ENCODE measurements around the gene GPR27. TPM values are rescaled to one million over a fixed set of nuclear protein-coding genes. Genes with fewer than 3 reads are reported as not detected.

The GPR27 gene
- polyA plus RNA-seq, 1 donor from 2014 or later, result 0.11 TPM

DNA sequence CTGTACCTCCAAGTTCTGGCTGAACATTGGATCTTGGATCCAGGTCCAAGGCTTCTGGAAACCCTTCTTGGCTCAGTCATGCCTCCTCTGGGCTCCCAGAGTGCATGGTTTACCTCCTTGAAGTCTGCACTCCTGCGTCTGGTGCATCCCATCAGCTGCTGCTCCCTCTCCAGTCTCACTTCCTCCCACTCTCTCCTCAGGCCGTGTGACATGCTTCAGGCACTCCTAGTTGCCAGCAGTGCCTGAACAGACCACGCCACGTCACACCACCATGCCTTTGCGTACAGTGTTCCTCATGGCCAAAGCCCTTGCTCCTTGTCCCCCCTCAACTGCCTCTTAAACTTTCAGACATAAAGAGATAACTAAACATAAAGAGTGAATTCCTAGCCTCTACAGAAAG, 5.7 kb downstream of the GPR27 start:
- H3K4me3 Mint-ChIP-seq, result peak overlapping the region in 1 of 4 donors; percentile 20
- H3K4me1 Mint-ChIP-seq, result peaks cover 3 to 4% (median 4%) of the 10 kb centered on the region in 3 donors
- H3K27me3 Mint-ChIP-seq, result peaks cover 38% of the 10 kb centered on the region
- H3K36me3 Mint-ChIP-seq, result peaks cover 2% of the 10 kb centered on the region
- no peak overlapping the region for H3K27ac Mint-ChIP-seq
- peaks cover 0 to 2% (median 0%) of the 10 kb centered on the region in 3 donors for H3K9me3 Mint-ChIP-seq

DNA sequence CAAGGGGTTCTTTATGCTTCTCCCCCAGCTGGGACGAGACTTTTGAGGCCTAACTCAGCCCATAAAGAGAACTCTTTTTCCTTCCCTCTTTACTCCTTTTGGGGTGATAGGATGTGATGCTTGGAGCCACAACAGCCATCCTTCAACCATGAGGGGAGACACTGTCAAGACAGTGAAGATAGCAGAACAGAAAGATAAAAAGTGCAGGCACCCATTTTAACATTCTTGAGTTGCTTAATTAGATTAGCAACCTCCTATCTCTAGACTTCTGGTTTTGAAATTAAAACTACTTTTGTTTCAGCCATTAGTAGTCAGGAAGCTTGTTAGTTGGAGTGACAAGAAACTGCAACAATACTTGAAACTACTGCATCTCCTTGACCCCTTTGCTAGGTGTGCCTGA, 6.5 kb downstream of the GPR27 start:
- Mint-ChIP-seq H3K27me3 (peaks cover 34% of the 10 kb centered on the region), H3K27ac (no peak overlapping the region), H3K4me1 (peaks cover 2 to 3% (median 2%) of the 10 kb centered on the region in 3 donors), H3K4me3 (no peak overlapping the region), H3K9me3 (peaks cover 0 to 2% (median 0%) of the 10 kb centered on the region in 3 donors), H3K36me3 (peaks cover 2% of the 10 kb centered on the region)

DNA sequence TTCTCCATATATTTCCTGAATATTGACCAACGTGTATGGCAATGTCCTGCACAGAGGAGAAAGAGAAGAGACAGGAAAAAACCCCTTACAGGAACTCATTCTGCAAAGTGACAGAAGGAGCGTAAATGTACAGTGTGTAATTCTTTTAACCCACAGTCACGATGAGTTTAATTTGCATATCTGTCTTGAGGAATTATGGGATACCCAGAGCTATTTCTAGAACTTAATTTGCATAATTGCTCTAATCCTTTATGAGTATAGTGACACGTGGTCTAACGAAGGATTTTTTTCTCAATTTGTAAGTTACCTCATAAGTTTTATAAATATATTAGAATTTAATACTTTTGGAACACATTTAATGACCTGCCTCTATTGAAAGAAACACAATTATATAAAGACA, 9.8 kb downstream of the GPR27 start:
- H3K4me3 Mint-ChIP-seq, result no peak overlapping the region
- H3K27ac Mint-ChIP-seq, result no peak overlapping the region
- H3K27me3 Mint-ChIP-seq, result peaks cover 23% of the 10 kb centered on the region
- peaks cover 0 to 5% (median 0%) of the 10 kb centered on the region in 3 donors for H3K9me3 Mint-ChIP-seq
- H3K36me3 Mint-ChIP-seq, result peaks cover 1% of the 10 kb centered on the region
- peaks cover 0 to 1% (median 0%) of the 10 kb centered on the region in 3 donors for H3K4me1 Mint-ChIP-seq

DNA sequence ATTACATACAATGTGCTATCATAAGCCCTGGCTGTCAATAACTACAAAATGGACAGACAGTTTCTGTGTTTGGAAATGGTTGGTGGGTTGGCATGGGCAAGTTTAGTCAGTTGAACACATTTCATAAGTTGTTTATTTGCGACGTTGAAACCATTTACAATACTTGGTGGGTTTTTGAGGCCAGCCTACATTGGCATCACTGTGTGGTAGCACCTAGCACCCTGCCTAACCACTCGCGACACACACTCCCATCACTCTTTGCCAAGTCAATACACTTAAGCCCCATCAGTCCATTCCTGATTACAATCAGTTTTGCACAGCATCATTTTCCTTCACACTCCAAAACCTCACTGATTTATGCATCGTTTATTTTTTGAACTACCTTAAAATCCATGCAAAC, 17.5 kb downstream of the GPR27 start:
- no peaks in the 10 kb centered on the region for H3K9me3 Mint-ChIP-seq
- H3K27ac Mint-ChIP-seq, result no peak overlapping the region
- H3K4me3 Mint-ChIP-seq, result no peak overlapping the region
- H3K27me3 Mint-ChIP-seq, result peaks cover 4% of the 10 kb centered on the region
- H3K36me3 Mint-ChIP-seq, result no peaks in the 10 kb centered on the region
- H3K4me1 Mint-ChIP-seq, result no peaks in the 10 kb centered on the region

DNA sequence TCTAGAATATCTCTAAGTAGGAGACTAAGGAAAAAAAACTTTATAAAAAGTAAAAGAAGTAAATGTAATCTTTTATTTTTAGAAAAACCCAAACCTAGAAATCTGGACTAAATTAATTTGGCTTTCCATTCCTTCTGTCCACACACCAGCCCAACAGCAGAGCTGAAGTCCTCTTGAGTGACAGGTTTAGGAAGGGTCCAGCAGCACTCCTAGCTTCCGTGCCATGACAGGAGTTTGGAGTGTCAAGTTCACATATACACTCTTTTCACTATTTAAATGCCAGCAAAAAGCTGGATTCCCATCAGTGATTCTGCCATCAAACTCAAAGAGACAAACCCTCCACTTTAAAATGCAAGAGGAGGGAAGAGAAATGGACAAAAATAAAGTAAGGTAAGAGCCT, 18.2 kb downstream of the GPR27 start:
- Mint-ChIP-seq H3K4me3 (no peak overlapping the region), H3K4me1 (no peaks in the 10 kb centered on the region), H3K9me3 (no peaks in the 10 kb centered on the region), H3K27me3 (peaks cover 10% of the 10 kb centered on the region), H3K36me3 (no peaks in the 10 kb centered on the region), H3K27ac (no peak overlapping the region)

DNA sequence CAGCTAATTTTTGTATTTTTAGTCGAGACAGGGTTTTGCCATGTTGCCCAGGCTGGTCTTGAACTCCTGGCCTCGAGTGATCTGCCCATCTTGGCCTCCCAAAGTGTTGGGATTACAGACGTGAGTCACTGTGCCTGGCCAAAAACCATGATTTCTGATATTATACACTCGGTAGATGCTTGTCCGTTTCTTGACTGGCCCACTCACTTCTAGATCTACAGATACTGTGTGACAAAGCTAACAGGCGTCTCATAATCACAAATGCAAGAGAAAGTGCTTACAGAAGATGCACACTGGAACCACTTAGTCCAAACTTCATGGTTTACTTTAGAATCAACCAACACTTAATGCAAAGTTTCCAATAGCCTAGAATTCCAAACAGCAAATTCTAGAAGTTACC, 22.9 kb downstream of the GPR27 start:
- Mint-ChIP-seq H3K27ac (no peak overlapping the region), H3K36me3 (no peaks in the 10 kb centered on the region), H3K4me1 (no peaks in the 10 kb centered on the region), H3K4me3 (no peak overlapping the region), H3K27me3 (peaks cover 12% of the 10 kb centered on the region), H3K9me3 (no peaks in the 10 kb centered on the region)

DNA sequence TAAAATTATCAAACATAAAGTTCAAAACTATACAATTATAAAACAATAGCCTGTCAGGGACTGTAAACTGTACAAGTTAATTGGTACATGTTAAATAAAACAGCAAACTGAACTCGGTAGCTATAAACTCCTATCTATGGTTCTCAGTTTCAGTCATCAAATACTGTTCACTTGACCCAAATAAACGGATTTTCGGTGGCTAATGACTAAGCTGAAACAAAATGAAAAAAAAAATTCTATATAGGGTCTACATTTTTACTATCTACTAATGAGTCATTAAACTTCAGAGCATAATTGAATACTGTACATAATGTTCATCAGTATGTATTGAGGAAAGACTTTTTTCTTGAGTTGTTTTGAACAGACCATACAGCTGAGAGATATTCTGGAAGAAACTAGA, 24.7 kb downstream of the GPR27 start:
- Mint-ChIP-seq H3K36me3 (no peaks in the 10 kb centered on the region), H3K4me1 (no peaks in the 10 kb centered on the region), H3K27ac (no peak overlapping the region), H3K9me3 (no peaks in the 10 kb centered on the region), H3K27me3 (peaks cover 18% of the 10 kb centered on the region), H3K4me3 (no peak overlapping the region)

DNA sequence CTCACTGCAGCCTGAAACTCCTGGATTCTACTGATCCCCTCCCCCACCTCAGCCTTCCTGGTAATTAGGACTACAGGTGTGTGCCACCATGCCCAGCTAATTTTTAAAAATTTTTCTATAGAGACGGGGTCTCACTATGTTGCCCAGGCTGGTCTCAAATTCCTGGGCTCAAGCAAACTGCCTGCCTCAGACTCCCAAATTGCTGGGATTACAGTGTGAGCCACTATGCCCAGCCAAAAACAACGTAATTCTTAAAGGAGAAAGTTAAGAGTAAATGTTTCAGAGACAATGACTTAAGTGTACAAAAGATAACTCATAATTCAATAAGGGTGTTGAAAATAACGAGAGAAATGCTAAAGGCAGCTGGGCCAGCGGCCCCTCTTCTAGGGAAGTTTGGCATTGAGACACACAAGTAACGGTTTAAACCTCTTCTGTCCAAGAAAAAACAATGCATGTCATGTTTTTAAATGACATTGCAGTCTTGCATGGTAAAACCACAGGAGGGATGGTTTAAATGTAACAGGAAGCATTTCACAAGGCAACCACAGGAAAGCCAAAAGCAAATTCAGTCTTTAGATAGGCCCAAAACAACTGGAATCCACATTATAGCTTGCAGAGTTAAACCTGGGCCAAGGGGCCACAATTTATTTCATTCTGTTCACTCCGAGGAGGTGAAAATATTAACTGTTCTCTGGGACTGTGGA, 26.2 kb downstream of the GPR27 start:
- Mint-ChIP-seq H3K4me1 (peaks cover 4 to 8% (median 4%) of the 10 kb centered on the region in 3 donors), H3K27ac (no peak overlapping the region), H3K36me3 (no peaks in the 10 kb centered on the region), H3K4me3 (no peak overlapping the region), H3K9me3 (no peaks in the 10 kb centered on the region), H3K27me3 (peaks cover 29% of the 10 kb centered on the region)

DNA sequence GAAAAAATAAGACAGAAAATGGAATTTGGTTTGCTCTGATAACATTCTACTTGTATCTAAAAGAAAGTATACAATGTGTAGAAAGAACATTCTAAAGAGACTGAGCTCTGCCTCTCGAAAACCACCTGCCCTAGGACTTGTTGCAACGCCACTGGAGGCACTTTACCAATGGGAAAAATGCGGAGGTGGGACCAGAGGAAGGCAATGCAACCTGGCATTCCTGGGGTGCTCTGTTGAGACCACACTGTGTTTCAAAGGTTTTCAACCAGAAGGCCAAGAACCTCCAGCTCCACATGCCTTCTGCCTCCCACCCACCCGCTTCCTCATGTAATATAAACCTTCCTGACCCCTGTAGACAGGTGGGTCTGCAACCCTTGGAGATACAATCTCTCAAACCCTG, 26.8 kb downstream of the GPR27 start:
- no peaks in the 10 kb centered on the region for H3K36me3 Mint-ChIP-seq
- H3K4me3 Mint-ChIP-seq, result no peak overlapping the region
- H3K4me1 Mint-ChIP-seq, result peaks cover 4 to 11% (median 7%) of the 10 kb centered on the region in 3 donors
- H3K27ac Mint-ChIP-seq, result no peak overlapping the region
- H3K27me3 Mint-ChIP-seq, result peaks cover 32% of the 10 kb centered on the region
- no peaks in the 10 kb centered on the region for H3K9me3 Mint-ChIP-seq

DNA sequence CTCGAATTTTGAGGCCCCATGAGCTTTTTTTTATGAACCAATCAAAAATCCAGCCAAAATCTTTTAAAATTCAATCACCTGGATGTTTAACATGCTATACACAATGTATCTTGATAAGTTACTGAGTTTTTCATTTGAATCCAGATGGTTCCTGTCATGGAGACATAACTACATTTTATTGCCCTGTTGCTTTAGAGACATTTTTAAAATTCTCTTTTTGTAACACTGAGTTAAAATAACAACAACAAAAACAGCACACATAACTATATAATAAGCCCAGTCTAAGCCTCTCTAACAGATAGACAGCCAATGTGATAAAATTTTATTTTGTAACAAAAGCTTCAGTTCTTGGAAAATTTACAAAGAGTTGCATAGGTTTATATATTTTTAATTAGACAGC, 29.5 kb downstream of the GPR27 start:
- H3K27ac Mint-ChIP-seq, result no peak overlapping the region
- no peak overlapping the region for H3K4me3 Mint-ChIP-seq
- peaks cover 4 to 16% (median 14%) of the 10 kb centered on the region in 3 donors for H3K4me1 Mint-ChIP-seq
- H3K9me3 Mint-ChIP-seq, result no peaks in the 10 kb centered on the region
- H3K27me3 Mint-ChIP-seq, result peaks cover 39% of the 10 kb centered on the region
- H3K36me3 Mint-ChIP-seq, result no peaks in the 10 kb centered on the region

DNA sequence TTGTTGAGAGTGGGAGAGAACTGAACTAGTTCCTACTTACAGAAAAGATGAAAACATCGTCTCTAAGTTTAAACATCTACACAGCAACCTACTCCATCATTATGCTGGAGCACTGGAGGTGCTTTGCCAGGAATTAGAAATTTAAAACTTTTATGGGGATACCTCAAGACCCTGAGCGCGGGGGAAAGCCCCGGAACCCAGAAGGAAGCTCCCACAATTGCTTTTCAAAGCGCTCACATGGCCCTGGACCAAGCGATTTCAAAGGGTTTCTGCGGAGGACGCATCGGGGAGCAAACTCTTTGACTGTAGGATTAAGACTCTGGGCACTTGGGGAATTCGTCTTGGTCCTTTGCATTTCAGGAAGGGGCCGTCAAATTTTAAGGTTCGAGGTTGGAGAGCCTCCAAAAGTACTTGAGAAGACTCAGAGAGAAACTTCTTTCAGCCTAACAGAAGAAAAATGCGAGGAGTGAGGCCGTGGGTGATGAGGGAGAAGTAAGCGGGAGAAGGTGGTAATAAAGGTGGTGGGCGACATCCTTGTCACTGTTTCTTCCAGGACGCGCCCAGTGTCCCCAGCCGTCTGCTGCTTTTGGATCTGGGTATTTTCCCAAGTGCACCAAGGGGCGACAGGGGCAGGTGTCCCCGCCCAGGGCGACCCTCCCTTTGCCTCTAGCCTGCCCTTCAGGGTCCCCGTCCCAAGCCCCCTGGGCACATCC, 30.7 kb downstream of the GPR27 start:
- no peak overlapping the region for H3K27ac Mint-ChIP-seq
- H3K4me3 Mint-ChIP-seq, result peak overlapping the region; percentile 8 to 76 (median 65)
- H3K4me1 Mint-ChIP-seq, result peaks cover 4 to 16% (median 14%) of the 10 kb centered on the region in 3 donors
- H3K27me3 Mint-ChIP-seq, result peaks cover 37% of the 10 kb centered on the region
- H3K9me3 Mint-ChIP-seq, result no peaks in the 10 kb centered on the region
- no peaks in the 10 kb centered on the region for H3K36me3 Mint-ChIP-seq

DNA sequence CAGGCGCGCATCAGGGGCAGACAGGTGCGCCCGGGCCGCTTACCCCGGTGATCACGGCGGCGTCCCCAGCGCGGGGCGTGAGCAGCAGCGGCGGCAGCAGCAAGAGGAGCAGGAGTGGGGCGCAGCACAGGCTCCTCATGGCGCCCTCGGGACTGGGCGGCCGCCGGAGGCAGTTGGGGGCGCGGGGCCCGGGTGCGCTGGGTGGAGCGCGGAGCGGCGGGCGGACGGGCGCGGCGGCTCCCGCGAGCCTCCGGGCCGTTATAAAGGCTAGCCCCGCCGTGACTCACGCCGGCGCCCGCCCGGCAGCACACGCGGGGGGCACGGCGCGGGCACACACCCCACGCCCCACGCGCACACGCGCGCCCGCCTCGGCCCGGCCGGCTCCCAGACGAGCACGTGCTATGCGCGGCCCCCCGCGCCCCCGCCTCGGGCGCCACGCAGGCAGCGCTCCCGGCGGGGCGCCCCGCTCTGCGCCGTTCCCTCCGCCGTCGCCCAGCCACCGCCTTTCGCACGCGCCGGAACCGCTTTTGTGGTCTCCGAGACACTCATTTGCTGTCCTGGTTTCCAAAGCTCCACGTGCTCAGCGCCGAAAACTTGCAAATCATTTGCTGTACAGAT, 31.4 kb downstream of the GPR27 start, which contains the start of gene PROK2:
Gene PROK2, minus strand, starts transcription at position 235 of the 618 bp plus-strand sequence. Its CDS starts 96 bp downstream, at position 139.
- Mint-ChIP-seq H3K36me3 (no peaks in the 10 kb centered on the region), H3K4me1 (peaks cover 4 to 16% (median 14%) of the 10 kb centered on the region in 3 donors), H3K27me3 (peaks cover 36% of the 10 kb centered on the region), H3K9me3 (no peaks in the 10 kb centered on the region), H3K4me3 (peak within 1 kb of the TSS; percentile 32 to 84 (median 69)), H3K27ac (peak within 1 kb of the TSS in 1 of 3 donors; percentile 10)

DNA sequence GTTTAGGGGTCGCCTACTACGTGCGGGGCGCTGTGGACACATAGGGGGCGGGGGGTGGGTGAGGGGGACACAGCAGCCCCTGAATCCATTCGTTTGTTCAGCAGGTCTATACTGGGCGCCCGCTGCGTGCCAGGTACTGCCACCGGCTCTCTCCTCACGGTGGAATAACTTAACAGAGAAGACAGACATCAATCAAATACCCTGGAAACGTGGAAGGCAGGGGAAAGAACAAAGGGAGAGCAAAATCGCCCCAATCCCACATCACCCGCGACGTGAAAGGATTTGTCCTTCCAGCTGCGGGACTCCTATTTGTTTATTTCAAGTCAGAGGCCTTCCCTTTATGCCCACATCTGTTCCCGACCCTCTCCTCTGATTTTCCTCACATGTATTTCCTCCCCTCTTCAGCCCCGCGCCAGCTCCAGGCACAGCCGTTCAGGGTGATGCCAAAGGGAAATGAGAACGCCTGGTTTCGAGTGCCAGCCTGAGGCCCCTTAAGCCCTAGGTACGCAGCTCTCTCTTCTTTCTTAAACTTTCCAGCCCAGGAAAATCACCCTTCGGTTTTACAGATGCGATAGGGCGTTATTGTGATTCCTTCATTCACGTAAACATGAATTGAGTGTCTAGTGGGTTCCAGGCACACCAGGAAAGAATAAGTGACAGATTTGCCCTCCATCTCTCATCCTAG, 32.0 kb downstream of the GPR27 start:
- Mint-ChIP-seq H3K9me3 (no peaks in the 10 kb centered on the region), H3K27ac (peak overlapping the region in 1 of 3 donors; percentile 10), H3K36me3 (no peaks in the 10 kb centered on the region), H3K4me3 (peak overlapping the region in 3 of 4 donors; percentile 32 to 84 (median 78)), H3K4me1 (peaks cover 4 to 16% (median 14%) of the 10 kb centered on the region in 3 donors), H3K27me3 (peaks cover 36% of the 10 kb centered on the region)

DNA sequence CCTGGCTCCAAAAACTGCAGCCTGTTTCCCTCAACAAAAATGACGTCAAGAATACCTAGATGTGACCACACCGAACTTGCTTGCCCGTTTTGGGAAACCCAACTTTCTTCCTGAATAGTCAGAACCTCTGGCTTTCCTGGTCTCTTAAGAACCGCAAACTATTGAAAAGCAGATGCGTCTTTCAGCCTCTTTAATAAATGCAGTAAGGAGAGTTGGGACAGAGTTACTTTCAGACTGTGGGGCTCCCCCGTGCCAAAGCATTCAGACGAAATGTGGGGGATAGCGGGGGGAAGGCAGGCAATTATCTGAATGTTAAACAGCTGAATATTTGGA, 32.5 kb downstream of the GPR27 start:
- Mint-ChIP-seq H3K27me3 (peaks cover 37% of the 10 kb centered on the region), H3K4me3 (no peak overlapping the region), H3K4me1 (peaks cover 4 to 16% (median 14%) of the 10 kb centered on the region in 3 donors), H3K9me3 (no peaks in the 10 kb centered on the region), H3K27ac (peak overlapping the region in 1 of 3 donors; percentile 10), H3K36me3 (no peaks in the 10 kb centered on the region)

DNA sequence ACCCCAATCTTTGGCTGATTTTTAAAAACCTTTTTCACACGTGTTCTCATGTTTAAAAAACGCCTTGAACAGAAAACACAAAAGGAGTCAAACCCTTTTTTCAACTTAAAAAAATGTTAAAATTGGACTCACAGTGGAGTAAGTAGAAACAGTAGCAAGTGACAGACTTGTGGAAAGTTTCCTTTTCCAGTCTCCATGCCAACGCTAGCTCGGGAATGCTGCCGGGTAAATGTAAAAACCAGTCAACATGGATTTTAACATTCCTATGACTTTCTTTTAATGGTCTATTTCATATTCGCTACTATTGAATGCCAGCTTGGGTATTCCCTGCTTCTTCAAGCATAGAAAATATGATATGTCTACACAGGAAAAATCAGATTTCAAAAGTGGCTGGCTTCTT, 32.9 kb downstream of the GPR27 start:
- Mint-ChIP-seq H3K27me3 (peaks cover 37% of the 10 kb centered on the region), H3K4me3 (no peak overlapping the region), H3K36me3 (no peaks in the 10 kb centered on the region)

More for the DNA sequence above, 32.9 kb downstream of the GPR27 start:
- Mint-ChIP-seq H3K27ac (no peak overlapping the region), H3K4me1 (peaks cover 4 to 16% (median 14%) of the 10 kb centered on the region in 3 donors), H3K9me3 (no peaks in the 10 kb centered on the region)

Measured in IgD-negative memory B cell (primary cell).